WTC11 (cell line): ENCODE measurements around the gene POLDIP3. TPM values are rescaled to one million over a fixed set of nuclear protein-coding genes. Genes with fewer than 3 reads are reported as not detected.

ENCODE experiments used
- ATAC-seq: fragments of 200-7000 bp; cut with Tn5 transposase; 2 replicates; pipeline ENCODE4 v1.10.0; 2021; ENCODE audit warnings: mild to moderate bottlenecking, moderate library complexity
- CTCF ChIA-PET: fragments of 300-600 bp; sonication (Branson Sonifier 250); formaldehyde crosslinking; loops from one replicate; lab custom pipeline; 2021; ENCODE audit warnings: antibody characterized with exemption; lab: Charles Lee
- POLR2A ChIA-PET: fragments of 350-600 bp; sonication (Branson Sonifier 250); formaldehyde crosslinking; loops from one replicate; lab custom pipeline; 2021; ENCODE audit warnings: antibody characterized with exemption; lab: Charles Lee
- DNase-seq: peaks from one replicate; pipeline ENCODE4 v3.0.0; 2021; ENCODE audit warnings: low spot score
- H3K27ac Mint-ChIP-seq: 2 replicates; pipeline ENCODE4 v1.8.0; 2021; ENCODE audit warnings: mixed read lengths
- H3K27me3 Mint-ChIP-seq: 2 replicates; pipeline ENCODE4 v1.8.0; 2021; ENCODE audit warnings: low read depth, mild to moderate bottlenecking, moderate library complexity, mixed read lengths
- H3K36me3 Mint-ChIP-seq: 2 replicates; pipeline ENCODE4 v1.8.0; 2021; ENCODE audit warnings: mixed read lengths
- H3K4me1 Mint-ChIP-seq: 2 replicates; pipeline ENCODE4 v1.8.0; 2022; ENCODE audit warnings: mixed read lengths
- H3K4me3 Mint-ChIP-seq: 2 replicates; pipeline ENCODE4 v1.8.0; 2021; ENCODE audit warnings: mild to moderate bottlenecking, moderate library complexity, mixed read lengths
- H3K9me3 Mint-ChIP-seq: 2 replicates; pipeline ENCODE4 v1.8.0; 2021; ENCODE audit warnings: mixed read lengths
- AFF4 ChIP-seq: sonication (generic); formaldehyde crosslinking; IDR thresholded peaks from 2 replicates; pipeline ENCODE4 v1.8.1; 2023; ENCODE audit warnings: mild to moderate bottlenecking, missing genetic modification reagents, borderline replicate concordance
- ATF1 ChIP-seq: sonication (generic); formaldehyde crosslinking; IDR thresholded peaks from 2 replicates; pipeline ENCODE4 v1.8.1; 2023; ENCODE audit warnings: mild to moderate bottlenecking, moderate library complexity, missing genetic modification reagents
- EMX1 ChIP-seq: fragments of 250-450 bp; sonication (Bioruptor Pico); IDR thresholded peaks from 2 replicates; pipeline ENCODE4 v1.8.0; 2021; ENCODE audit warnings: mild to moderate bottlenecking
- ETV6 ChIP-seq: sonication (generic); formaldehyde crosslinking; IDR thresholded peaks from 2 replicates; pipeline ENCODE4 v1.8.1; 2022; ENCODE audit warnings: mild to moderate bottlenecking, missing genetic modification reagents
- OVOL2 ChIP-seq: fragments of 250-450 bp; sonication (Bioruptor Pico); IDR thresholded peaks from 2 replicates; pipeline ENCODE4 v1.9.0; 2021; ENCODE audit warnings: mild to moderate bottlenecking, borderline replicate concordance
- TEAD4 ChIP-seq: sonication (generic); formaldehyde crosslinking; IDR thresholded peaks from 2 replicates; pipeline ENCODE4 v1.8.0; 2022; ENCODE audit warnings: mild to moderate bottlenecking, missing genetic modification reagents
- ZNF263 ChIP-seq: sonication (generic); formaldehyde crosslinking; IDR thresholded peaks from 2 replicates; pipeline ENCODE4 v1.8.1; 2022; ENCODE audit warnings: low read depth, mild to moderate bottlenecking, moderate library complexity, missing genetic modification reagents
- ZNF396 ChIP-seq: fragments of 250-450 bp; sonication (Bioruptor Pico); IDR thresholded peaks from 2 replicates; pipeline ENCODE4 v1.8.0; 2021; ENCODE audit warnings: mild to moderate bottlenecking, moderate library complexity, borderline replicate concordance
- ZNF416 ChIP-seq: fragments of 250-450 bp; sonication (Bioruptor Pico); IDR thresholded peaks from 2 replicates; pipeline ENCODE4 v1.9.0; 2021; ENCODE audit warnings: mild to moderate bottlenecking, inconsistent platforms
- ZNF423 ChIP-seq: fragments of 250-450 bp; sonication (Bioruptor Pico); IDR thresholded peaks from 2 replicates; pipeline ENCODE4 v2.1.2; 2022; ENCODE audit warnings: mild to moderate bottlenecking, moderate library complexity
- ZNF512 ChIP-seq: sonication (generic); formaldehyde crosslinking; IDR thresholded peaks from 2 replicates; pipeline ENCODE4 v1.8.1; 2022; ENCODE audit warnings: missing genetic modification reagents, borderline replicate concordance
- ZNF532 ChIP-seq: fragments of 250-450 bp; sonication (Bioruptor Pico); IDR thresholded peaks from 2 replicates; pipeline ENCODE4 v1.9.0; 2021; ENCODE audit warnings: mild to moderate bottlenecking, borderline replicate concordance
- ZSCAN18 ChIP-seq: fragments of 250-450 bp; sonication (Bioruptor Pico); IDR thresholded peaks from 2 replicates; pipeline ENCODE4 v2.1.2; 2022; ENCODE audit warnings: mild to moderate bottlenecking, moderate library complexity
- total RNA-seq: library from RNA; stranded (reverse); gene quantifications from 3 replicates; pipeline ENCODE4 v1.2.3, GENCODE V29; 2021

The POLDIP3 gene
- total RNA-seq, 1 experiment from 2014 or later: 73.2 TPM

- ChIA-PET POLR2A (no interaction called here), CTCF (no interaction called here)
- H3K9me3 Mint-ChIP-seq: peaks cover 3% of the 10 kb centered on the region; the same call in 1 of the 2 replicates
- ATAC-seq (no peak), DNase-seq (no peak)
- TF ChIP-seq ZNF416 (CRISPR knock-in tag): no peak
- no peak for TF ChIP-seq ZNF396
- TF ChIP-seq ZNF512 (CRISPR knock-in tag): no peak
- TF ChIP-seq ATF1 (CRISPR knock-in tag): no peak
- TF ChIP-seq ZNF423 (CRISPR knock-in tag): no peak
- no peak for TF ChIP-seq ZNF263 (CRISPR knock-in tag)
- no peak for TF ChIP-seq OVOL2 (CRISPR knock-in tag)
- TF ChIP-seq AFF4 (CRISPR knock-in tag): no peak
- no peak for TF ChIP-seq ZNF532 (CRISPR knock-in tag)
- no peak for TF ChIP-seq ETV6 (CRISPR knock-in tag)
- no peak for TF ChIP-seq TEAD4
- no peak overlapping the region for H3K4me3 Mint-ChIP-seq
- peaks cover 70% of the 10 kb centered on the region for H3K36me3 Mint-ChIP-seq
- H3K4me1 Mint-ChIP-seq: no peaks in the 10 kb centered on the region
- H3K27ac Mint-ChIP-seq: no peak overlapping the region
- H3K27me3 Mint-ChIP-seq: no peaks in the 10 kb centered on the region
Measured at GRCh38 chr22:42602470-42602869, 12.2 kb downstream of the POLDIP3 start.

- ATAC-seq (no peak), DNase-seq (no peak)
- H3K36me3 Mint-ChIP-seq: peaks cover 70% of the 10 kb centered on the region
- H3K4me3 Mint-ChIP-seq: no peak overlapping the region
- ChIA-PET POLR2A (no interaction called here), CTCF (no interaction called here)
- TF ChIP-seq ATF1 (CRISPR knock-in tag) (no peak), ZSCAN18 (no peak), EMX1 (CRISPR knock-in tag) (no peak)
- H3K27me3 Mint-ChIP-seq: no peaks in the 10 kb centered on the region
- H3K9me3 Mint-ChIP-seq: peaks cover 3% of the 10 kb centered on the region; the same call in 1 of the 2 replicates
- no peak overlapping the region for H3K27ac Mint-ChIP-seq
- no peaks in the 10 kb centered on the region for H3K4me1 Mint-ChIP-seq
Measured at GRCh38 chr22:42601879-42602465, 12.7 kb downstream of the POLDIP3 start.
